GM19467 (cell line): ENCODE results near the gene RPL10.

Source experiments
- ATAC-seq: cut with Tn5 transposase; IDR thresholded peaks from one replicate; pipeline ENCODE4 v1.9.1; 2021; ENCODE audit warnings: mild to moderate bottlenecking, moderate library complexity; ENCODE audit not compliant: unreplicated experiment

Gene RPL10

GRCh38 chrX:154397888-154398667 is at the start of gene RPL10:
Gene RPL10, plus strand, starts transcription at chrX:154398377. Its CDS starts 143 bp downstream, at chrX:154398520.
- ATAC-seq: peak; percentile 70

- no peak for ATAC-seq
These were observed 49.4 kb upstream of the RPL10 start for GRCh38 chrX:154348646-154349358.

GRCh38 chrX:154349359-154349935 is 48.7 kb upstream of the RPL10 start:
- ATAC-seq: no peak

- ATAC-seq: no peak
These were observed 48.2 kb upstream of the RPL10 start for GRCh38 chrX:154349979-154350378.

- no peak for ATAC-seq
These were observed 47.6 kb upstream of the RPL10 start for GRCh38 chrX:154350429-154351182.

- ATAC-seq: no peak
These were observed 46.8 kb upstream of the RPL10 start for GRCh38 chrX:154351183-154352011.

GRCh38 chrX:154352012-154352401 is 46.2 kb upstream of the RPL10 start:
- no peak for ATAC-seq

- ATAC-seq: no peak
These were observed 45.7 kb upstream of the RPL10 start for GRCh38 chrX:154352466-154352865.

- ATAC-seq: no peak
These were observed 44.9 kb upstream of the RPL10 start for GRCh38 chrX:154353172-154353843.

- no peak for ATAC-seq
These were observed 44.2 kb upstream of the RPL10 start for GRCh38 chrX:154354013-154354412.

GRCh38 chrX:154354516-154354915 is 43.7 kb upstream of the RPL10 start:
- no peak for ATAC-seq

- ATAC-seq: no peak
These were observed 42.9 kb upstream of the RPL10 start for GRCh38 chrX:154355094-154355775.

- ATAC-seq: no peak
These were observed 42.4 kb upstream of the RPL10 start for GRCh38 chrX:154355776-154356140.

GRCh38 chrX:154356596-154356995 is 41.6 kb upstream of the RPL10 start:
- no peak for ATAC-seq

GRCh38 chrX:154357205-154357604 is 41.0 kb upstream of the RPL10 start:
- ATAC-seq: no peak

GRCh38 chrX:154358011-154358410 is 40.2 kb upstream of the RPL10 start:
- no peak for ATAC-seq

- no peak for ATAC-seq
These were observed 39.3 kb upstream of the RPL10 start for GRCh38 chrX:154358829-154359228.

GRCh38 chrX:154359362-154360154 is 38.6 kb upstream of the RPL10 start:
- ATAC-seq: no peak
